ENCODE measurements around the gene CFAP99.
"Not testable (repeated sequence)": the region's sequence is repeated elsewhere in the genome, so short reads cannot be mapped to it uniquely, and the experiment has no call there.

Gene CFAP99

DNA sequence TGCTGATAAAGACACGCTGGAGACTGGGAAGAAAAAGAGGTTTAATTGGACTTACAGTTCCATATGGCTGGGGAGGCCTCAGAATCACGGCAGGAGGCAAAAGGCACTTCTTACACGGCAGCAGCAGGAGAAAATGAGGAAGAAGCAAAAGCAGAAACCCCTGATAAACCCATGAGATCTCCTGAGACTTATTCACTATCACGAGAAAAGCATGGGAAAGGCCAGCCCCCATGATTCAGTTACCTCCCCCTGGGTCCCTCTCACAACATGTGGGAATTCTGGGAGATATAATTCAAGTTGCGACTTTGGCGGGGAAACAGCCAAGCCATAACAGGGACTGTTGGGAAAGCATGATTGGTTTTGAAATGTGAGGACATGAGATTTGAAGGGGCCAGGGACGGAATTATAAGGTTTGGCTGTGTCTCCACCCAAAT lies 36.0 kb upstream of the CFAP99 start:
- not testable (repeated sequence) for H3K36me3 ChIP-seq (ENCODE audit: control insufficient read depth in 2 of 2, insufficient read depth in 2 of 2, low read length in 2 of 2); H3K27me3 ChIP-seq (ENCODE audit: control insufficient read depth in 1 of 2, insufficient read depth in 2 of 2, low read length in 2 of 2); H3K4me1 ChIP-seq (ENCODE audit: control insufficient read depth, insufficient read depth, low read length); H3K4me3 ChIP-seq (ENCODE audit: low read length in 2 of 2); H3K9ac ChIP-seq (ENCODE audit: low read length in 2 of 2); H3K27ac ChIP-seq (ENCODE audit: low read length); H3K9me3 ChIP-seq (ENCODE audit: control insufficient read depth in 2 of 2, low read length in 2 of 2)

DNA sequence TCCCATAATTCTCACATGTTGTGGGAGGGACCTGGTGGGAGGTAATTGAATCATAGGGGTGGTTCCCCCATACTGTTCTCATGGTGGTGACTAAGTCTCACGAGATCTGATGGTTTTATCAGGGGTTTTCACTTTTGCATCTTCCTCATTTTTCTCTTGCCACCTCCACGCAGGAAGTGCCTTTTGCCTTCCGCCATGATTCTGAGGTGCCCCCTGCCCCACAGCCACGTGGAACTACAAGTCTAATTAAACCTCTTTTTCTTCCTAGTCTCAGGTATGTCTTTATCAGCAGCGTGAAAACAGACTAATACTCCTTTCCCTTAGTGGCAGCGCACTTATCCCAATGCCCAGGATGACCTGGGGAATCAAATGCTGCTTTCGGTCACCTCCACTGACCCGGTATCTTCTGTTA lies 35.5 kb upstream of the CFAP99 start:
- not testable (repeated sequence) for H3K9ac ChIP-seq (ENCODE audit: low read length in 2 of 2); H3K36me3 ChIP-seq (ENCODE audit: control insufficient read depth in 2 of 2, insufficient read depth in 2 of 2, low read length in 2 of 2); H3K4me1 ChIP-seq (ENCODE audit: control insufficient read depth, insufficient read depth, low read length); H3K4me3 ChIP-seq (ENCODE audit: low read length in 2 of 2); H3K27ac ChIP-seq (ENCODE audit: low read length); H3K9me3 ChIP-seq (ENCODE audit: control insufficient read depth in 2 of 2, low read length in 2 of 2); H3K27me3 ChIP-seq (ENCODE audit: control insufficient read depth in 1 of 2, insufficient read depth in 2 of 2, low read length in 2 of 2)

DNA sequence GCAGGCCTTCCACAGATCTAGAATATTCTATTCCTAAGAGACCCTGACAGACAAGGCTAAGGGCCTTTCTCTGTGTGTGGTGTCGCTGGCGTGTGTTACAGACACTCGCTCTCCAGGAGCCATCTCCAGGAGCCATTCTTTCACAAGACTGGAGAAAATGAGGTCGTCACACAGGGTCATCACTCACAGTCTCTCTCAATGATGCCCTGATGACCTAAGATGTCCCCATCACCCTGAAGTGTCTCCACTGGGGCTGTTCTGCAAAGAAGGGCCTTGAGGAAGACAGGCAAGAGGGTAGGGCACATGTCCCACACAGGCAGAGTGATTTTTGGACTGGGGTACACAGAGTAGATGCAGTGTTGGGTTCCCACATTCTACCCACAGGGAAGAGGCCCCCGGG lies 35.0 kb upstream of the CFAP99 start:
- H3K4me1 ChIP-seq (ENCODE audit: control insufficient read depth, insufficient read depth, low read length): no peaks in the 10 kb centered on the region

DNA sequence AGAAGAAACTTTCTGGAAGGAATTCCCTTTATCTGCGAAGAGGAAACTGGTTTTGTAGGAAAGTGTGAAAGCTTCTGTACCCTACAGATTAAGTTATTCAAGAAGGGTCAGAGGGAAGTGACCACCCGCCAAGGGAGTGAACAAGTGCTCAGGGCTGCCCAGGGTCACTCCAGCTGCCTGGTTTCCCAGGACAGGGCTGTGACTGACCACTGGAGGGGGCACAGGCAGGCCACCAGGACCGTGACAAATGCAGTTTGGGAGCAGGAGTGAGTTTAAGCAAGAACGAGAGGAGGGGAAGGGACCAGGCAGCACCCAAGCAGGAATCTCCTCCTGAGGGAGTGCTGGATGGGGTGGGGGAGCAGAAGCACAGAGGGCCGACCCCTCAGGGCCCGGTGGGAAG lies 34.5 kb upstream of the CFAP99 start:
- Histone ChIP-seq H3K27me3 (ENCODE audit: control insufficient read depth in 1 of 2, insufficient read depth in 2 of 2, low read length in 2 of 2) (no peaks in the 10 kb centered on the region), H3K9me3 (ENCODE audit: control insufficient read depth in 2 of 2, low read length in 2 of 2) (no peaks in the 10 kb centered on the region), H3K36me3 (ENCODE audit: control insufficient read depth in 2 of 2, insufficient read depth in 2 of 2, low read length in 2 of 2) (no peaks in the 10 kb centered on the region), H3K9ac (ENCODE audit: low read length in 2 of 2) (no peak overlapping the region), H3K4me1 (ENCODE audit: control insufficient read depth, insufficient read depth, low read length) (no peaks in the 10 kb centered on the region), H3K4me3 (ENCODE audit: low read length in 2 of 2) (no peak overlapping the region), H3K27ac (ENCODE audit: low read length) (no peak overlapping the region)

More for the DNA sequence above, 35.0 kb upstream of the CFAP99 start:
- Histone ChIP-seq H3K36me3 (ENCODE audit: control insufficient read depth in 2 of 2, insufficient read depth in 2 of 2, low read length in 2 of 2) (no peaks in the 10 kb centered on the region), H3K9me3 (ENCODE audit: control insufficient read depth in 2 of 2, low read length in 2 of 2) (no peaks in the 10 kb centered on the region), H3K4me3 (ENCODE audit: low read length in 2 of 2) (no peak overlapping the region), H3K27ac (ENCODE audit: low read length) (no peak overlapping the region), H3K27me3 (ENCODE audit: control insufficient read depth in 1 of 2, insufficient read depth in 2 of 2, low read length in 2 of 2) (no peaks in the 10 kb centered on the region), H3K9ac (ENCODE audit: low read length in 2 of 2) (no peak overlapping the region)

DNA sequence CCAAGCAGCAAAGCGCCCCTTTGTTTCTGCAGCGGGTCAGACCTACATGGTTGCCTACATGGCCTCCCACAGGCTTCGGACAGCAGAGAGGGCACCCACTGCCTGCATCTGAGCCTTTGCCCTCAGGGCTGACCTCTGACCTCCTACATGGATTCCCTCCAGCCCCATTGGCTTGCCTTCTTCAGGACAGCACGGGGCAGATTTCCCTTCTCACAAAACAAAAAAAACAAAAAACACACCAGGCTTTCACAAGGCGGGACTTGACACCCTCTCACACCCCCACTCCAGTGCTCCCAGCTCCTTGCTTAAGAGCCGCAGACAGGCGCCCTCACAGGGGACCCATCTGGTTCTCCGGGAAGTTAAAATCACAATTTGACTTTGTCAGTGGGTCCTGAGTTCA lies 33.2 kb upstream of the CFAP99 start:
- Histone ChIP-seq H3K4me1 (ENCODE audit: control insufficient read depth, insufficient read depth, low read length) (no peaks in the 10 kb centered on the region), H3K9me3 (ENCODE audit: control insufficient read depth in 2 of 2, low read length in 2 of 2) (no peaks in the 10 kb centered on the region), H3K36me3 (ENCODE audit: control insufficient read depth in 2 of 2, insufficient read depth in 2 of 2, low read length in 2 of 2) (no peaks in the 10 kb centered on the region), H3K9ac (ENCODE audit: low read length in 2 of 2) (no peak overlapping the region), H3K27ac (ENCODE audit: low read length) (no peak overlapping the region), H3K4me3 (ENCODE audit: low read length in 2 of 2) (no peak overlapping the region), H3K27me3 (ENCODE audit: control insufficient read depth in 1 of 2, insufficient read depth in 2 of 2, low read length in 2 of 2) (peaks cover 0 to 2% of the 10 kb centered on the region in 2 donors)

DNA sequence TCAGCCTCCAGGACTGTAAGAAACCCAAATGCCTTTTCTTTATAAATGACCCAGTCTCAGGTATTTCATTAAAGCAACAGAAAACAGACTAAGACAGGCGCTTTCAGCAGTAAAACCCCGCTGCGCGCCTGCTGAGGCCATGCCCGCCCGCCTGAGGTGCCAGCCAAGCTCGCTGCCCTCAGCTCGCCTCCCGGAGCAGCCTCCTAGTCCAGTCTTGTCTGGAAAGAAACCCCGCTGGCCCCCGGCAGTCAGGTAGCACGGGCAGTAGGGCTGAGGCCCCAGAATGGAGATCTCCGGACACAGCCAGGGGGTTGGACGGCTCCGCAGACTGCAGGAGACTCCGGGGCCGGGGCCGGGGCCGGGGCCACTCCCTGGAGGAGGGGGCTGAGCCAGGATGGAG lies 32.0 kb upstream of the CFAP99 start:
- Histone ChIP-seq H3K9me3 (ENCODE audit: control insufficient read depth in 2 of 2, low read length in 2 of 2) (no peaks in the 10 kb centered on the region), H3K4me1 (ENCODE audit: control insufficient read depth, insufficient read depth, low read length) (no peaks in the 10 kb centered on the region), H3K36me3 (ENCODE audit: control insufficient read depth in 2 of 2, insufficient read depth in 2 of 2, low read length in 2 of 2) (no peaks in the 10 kb centered on the region), H3K9ac (ENCODE audit: low read length in 2 of 2) (no peak overlapping the region), H3K27ac (ENCODE audit: low read length) (no peak overlapping the region), H3K4me3 (ENCODE audit: low read length in 2 of 2) (no peak overlapping the region), H3K27me3 (ENCODE audit: control insufficient read depth in 1 of 2, insufficient read depth in 2 of 2, low read length in 2 of 2) (peaks cover 0 to 2% of the 10 kb centered on the region in 2 donors)

DNA sequence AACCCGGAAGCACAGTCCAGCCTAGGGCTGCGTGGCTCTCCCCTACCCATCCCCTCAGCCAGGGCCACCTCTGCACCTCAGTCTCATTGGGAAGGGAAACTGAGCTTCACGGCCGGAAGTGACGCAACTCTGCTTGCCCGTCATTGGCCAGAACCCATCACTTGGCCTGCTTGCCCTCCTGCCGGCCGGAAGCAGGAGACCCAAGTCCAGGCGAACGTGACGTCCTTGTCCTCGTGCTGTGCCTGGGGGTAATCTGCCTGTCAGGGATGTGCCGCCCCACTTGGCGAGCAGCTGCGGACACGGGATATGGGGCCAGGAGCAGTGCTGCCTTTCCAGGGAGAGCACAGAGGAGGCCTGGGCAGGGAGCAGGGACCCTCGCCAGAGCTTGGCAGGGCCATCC lies 31.5 kb upstream of the CFAP99 start:
- no peak overlapping the region for H3K9ac ChIP-seq (ENCODE audit: low read length in 2 of 2)
- no peaks in the 10 kb centered on the region for H3K36me3 ChIP-seq (ENCODE audit: control insufficient read depth in 2 of 2, insufficient read depth in 2 of 2, low read length in 2 of 2)
- peaks cover 0 to 2% of the 10 kb centered on the region in 2 donors for H3K27me3 ChIP-seq (ENCODE audit: control insufficient read depth in 1 of 2, insufficient read depth in 2 of 2, low read length in 2 of 2)
- H3K4me3 ChIP-seq (ENCODE audit: low read length in 2 of 2): no peak overlapping the region
- no peaks in the 10 kb centered on the region for H3K9me3 ChIP-seq (ENCODE audit: control insufficient read depth in 2 of 2, low read length in 2 of 2)
- no peaks in the 10 kb centered on the region for H3K4me1 ChIP-seq (ENCODE audit: control insufficient read depth, insufficient read depth, low read length)
- H3K27ac ChIP-seq (ENCODE audit: low read length): no peak overlapping the region

DNA sequence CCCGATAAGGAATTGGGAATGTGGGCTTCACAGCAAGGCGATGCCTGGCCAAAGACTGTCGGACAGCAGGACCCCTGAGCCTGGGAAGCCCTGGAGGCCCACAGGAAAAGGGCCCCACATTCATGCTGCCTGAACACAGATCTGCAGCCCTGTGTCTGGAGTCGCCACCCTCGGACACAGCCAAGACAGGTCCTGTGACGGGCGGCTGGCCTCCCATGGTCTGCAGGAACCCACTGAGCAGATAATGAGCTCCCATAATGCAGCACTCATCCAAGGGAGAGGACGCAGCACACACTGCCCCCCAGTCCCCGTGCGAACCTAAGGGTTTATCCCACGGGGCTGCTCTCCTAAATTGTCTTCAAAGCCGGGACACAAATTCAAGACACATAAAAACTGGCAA lies 30.9 kb upstream of the CFAP99 start:
- H3K27ac ChIP-seq (ENCODE audit: low read length): no peak overlapping the region
- H3K9me3 ChIP-seq (ENCODE audit: control insufficient read depth in 2 of 2, low read length in 2 of 2): no peaks in the 10 kb centered on the region

DNA sequence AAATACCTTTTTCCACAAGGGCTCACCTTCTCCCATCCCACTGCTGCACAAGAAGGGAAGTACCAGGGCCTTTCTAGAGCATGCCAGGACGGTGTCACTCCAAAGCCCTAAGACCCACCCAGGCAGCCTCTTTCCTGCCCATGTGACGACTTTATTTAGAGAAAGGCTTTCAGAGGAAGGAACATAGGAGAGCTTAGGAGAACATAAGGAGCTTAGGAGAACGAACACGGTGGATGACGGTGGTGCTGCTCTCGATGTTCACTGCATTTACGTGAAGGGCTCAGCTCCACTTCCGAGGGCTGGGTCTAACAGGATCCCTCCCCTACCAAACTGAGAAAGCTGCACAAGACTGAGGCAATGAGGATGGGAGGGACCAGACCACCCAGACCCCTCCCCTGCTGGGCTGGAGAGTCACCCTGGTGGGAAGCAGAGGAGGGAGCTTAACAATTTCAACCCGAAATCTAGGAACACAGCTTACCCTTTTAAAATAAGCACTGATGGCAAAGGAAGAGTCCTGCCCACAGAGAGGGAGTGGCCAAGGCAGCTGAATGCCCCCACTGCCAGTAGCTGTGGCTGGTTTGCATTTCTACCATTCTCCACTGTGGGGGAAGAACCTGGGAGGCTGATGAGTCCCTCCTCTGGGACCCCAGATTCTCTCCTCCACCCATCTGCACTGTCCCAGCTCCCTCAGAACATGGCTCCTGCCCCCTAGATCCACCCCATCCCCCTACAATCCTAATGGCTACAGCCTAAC lies 30.1 kb upstream of the CFAP99 start:
- no peak overlapping the region for H3K4me3 ChIP-seq (ENCODE audit: low read length in 2 of 2)
- no peaks in the 10 kb centered on the region for H3K36me3 ChIP-seq (ENCODE audit: control insufficient read depth in 2 of 2, insufficient read depth in 2 of 2, low read length in 2 of 2)
- H3K4me1 ChIP-seq (ENCODE audit: control insufficient read depth, insufficient read depth, low read length): peaks cover 1% of the 10 kb centered on the region
- no peaks in the 10 kb centered on the region for H3K9me3 ChIP-seq (ENCODE audit: control insufficient read depth in 2 of 2, low read length in 2 of 2)
- no peak overlapping the region for H3K27ac ChIP-seq (ENCODE audit: low read length)
- peaks cover 3 to 5% of the 10 kb centered on the region in 2 donors for H3K27me3 ChIP-seq (ENCODE audit: control insufficient read depth in 1 of 2, insufficient read depth in 2 of 2, low read length in 2 of 2)
- H3K9ac ChIP-seq (ENCODE audit: low read length in 2 of 2): no peak overlapping the region

More for the DNA sequence above, 30.9 kb upstream of the CFAP99 start:
- no peak overlapping the region for H3K9ac ChIP-seq (ENCODE audit: low read length in 2 of 2)
- H3K4me1 ChIP-seq (ENCODE audit: control insufficient read depth, insufficient read depth, low read length): no peaks in the 10 kb centered on the region
- peaks cover 0 to 2% of the 10 kb centered on the region in 2 donors for H3K27me3 ChIP-seq (ENCODE audit: control insufficient read depth in 1 of 2, insufficient read depth in 2 of 2, low read length in 2 of 2)
- H3K36me3 ChIP-seq (ENCODE audit: control insufficient read depth in 2 of 2, insufficient read depth in 2 of 2, low read length in 2 of 2): no peaks in the 10 kb centered on the region
- no peak overlapping the region for H3K4me3 ChIP-seq (ENCODE audit: low read length in 2 of 2)

DNA sequence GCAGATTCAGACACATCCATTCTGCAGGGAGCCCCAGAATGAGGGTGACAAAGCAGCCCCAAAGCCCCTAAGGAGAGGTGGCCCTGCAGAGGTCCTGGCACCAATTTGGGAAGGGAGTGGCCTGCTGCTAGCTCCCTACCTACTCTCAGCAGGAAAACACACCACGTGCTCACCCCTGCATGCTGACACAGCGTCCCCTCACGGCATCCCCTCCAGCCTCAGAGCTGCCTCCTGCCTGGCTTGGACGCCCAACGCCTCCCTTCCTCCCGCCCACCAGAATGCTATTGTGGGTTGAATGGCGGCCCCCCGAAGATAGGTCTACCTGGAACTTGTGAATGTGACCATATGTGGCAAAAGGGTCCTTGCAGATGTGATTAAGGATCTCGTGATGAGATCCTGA lies 29.1 kb upstream of the CFAP99 start:
- H3K9me3 ChIP-seq (ENCODE audit: control insufficient read depth in 2 of 2, low read length in 2 of 2): no peaks in the 10 kb centered on the region
- peaks cover 3 to 10% of the 10 kb centered on the region in 2 donors for H3K27me3 ChIP-seq (ENCODE audit: control insufficient read depth in 1 of 2, insufficient read depth in 2 of 2, low read length in 2 of 2)
- H3K27ac ChIP-seq (ENCODE audit: low read length): no peak overlapping the region
- H3K9ac ChIP-seq (ENCODE audit: low read length in 2 of 2): no peak overlapping the region
- peaks cover 2% of the 10 kb centered on the region for H3K4me1 ChIP-seq (ENCODE audit: control insufficient read depth, insufficient read depth, low read length)
- H3K4me3 ChIP-seq (ENCODE audit: low read length in 2 of 2): no peak overlapping the region
- H3K36me3 ChIP-seq (ENCODE audit: control insufficient read depth in 2 of 2, insufficient read depth in 2 of 2, low read length in 2 of 2): no peaks in the 10 kb centered on the region

DNA sequence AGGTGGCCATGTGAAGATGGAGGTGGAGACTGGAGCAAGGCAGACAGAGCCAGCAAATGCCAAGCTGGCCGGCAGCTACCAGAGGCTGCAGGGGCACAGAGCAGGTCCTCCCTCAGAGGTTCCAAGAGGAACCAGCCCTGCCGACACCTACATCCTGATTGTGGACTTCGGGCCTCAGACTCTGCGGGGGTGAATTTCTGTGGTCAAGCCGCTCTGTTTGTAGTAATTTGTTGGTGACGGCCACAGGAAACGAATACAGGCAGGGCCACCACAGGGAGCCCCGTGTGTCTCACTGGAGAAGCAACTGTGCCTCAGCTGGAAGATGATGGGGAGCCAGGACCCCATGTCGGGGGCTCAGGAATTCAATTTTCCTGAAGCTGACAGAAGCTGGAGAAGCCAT lies 28.6 kb upstream of the CFAP99 start:
- Histone ChIP-seq H3K9ac (ENCODE audit: low read length in 2 of 2) (no peak overlapping the region), H3K4me1 (ENCODE audit: control insufficient read depth, insufficient read depth, low read length) (peaks cover 2% of the 10 kb centered on the region), H3K36me3 (ENCODE audit: control insufficient read depth in 2 of 2, insufficient read depth in 2 of 2, low read length in 2 of 2) (no peaks in the 10 kb centered on the region), H3K27me3 (ENCODE audit: control insufficient read depth in 1 of 2, insufficient read depth in 2 of 2, low read length in 2 of 2) (peaks cover 3 to 10% of the 10 kb centered on the region in 2 donors), H3K27ac (ENCODE audit: low read length) (no peak overlapping the region), H3K9me3 (ENCODE audit: control insufficient read depth in 2 of 2, low read length in 2 of 2) (no peaks in the 10 kb centered on the region), H3K4me3 (ENCODE audit: low read length in 2 of 2) (no peak overlapping the region)

All from stomach smooth muscle (tissue), 2 donors.